ENCODE measurements around the gene ARHGAP40.

ARHGAP40 gene

DNA sequence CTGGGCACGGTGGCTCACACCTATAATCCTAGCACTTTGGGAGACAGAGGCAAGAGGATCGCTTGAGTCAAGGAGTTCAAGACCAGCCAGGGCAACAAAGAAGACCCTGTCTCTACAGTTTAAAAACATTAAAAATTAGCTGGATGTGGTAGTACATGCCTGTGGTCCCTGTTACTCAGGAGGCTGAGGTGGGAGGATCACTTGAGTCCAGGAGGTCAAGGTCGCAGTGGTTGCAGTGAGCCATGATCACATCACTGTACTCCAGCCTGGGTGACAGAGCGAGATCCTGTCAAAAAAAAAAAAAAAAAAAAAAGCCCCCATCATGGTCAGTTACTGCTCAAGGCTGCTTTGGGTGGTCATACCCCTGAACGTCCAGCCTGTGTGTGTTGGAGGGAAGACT is 55.8 kb downstream of the ARHGAP40 start:
- DNase-seq: no peak

DNA sequence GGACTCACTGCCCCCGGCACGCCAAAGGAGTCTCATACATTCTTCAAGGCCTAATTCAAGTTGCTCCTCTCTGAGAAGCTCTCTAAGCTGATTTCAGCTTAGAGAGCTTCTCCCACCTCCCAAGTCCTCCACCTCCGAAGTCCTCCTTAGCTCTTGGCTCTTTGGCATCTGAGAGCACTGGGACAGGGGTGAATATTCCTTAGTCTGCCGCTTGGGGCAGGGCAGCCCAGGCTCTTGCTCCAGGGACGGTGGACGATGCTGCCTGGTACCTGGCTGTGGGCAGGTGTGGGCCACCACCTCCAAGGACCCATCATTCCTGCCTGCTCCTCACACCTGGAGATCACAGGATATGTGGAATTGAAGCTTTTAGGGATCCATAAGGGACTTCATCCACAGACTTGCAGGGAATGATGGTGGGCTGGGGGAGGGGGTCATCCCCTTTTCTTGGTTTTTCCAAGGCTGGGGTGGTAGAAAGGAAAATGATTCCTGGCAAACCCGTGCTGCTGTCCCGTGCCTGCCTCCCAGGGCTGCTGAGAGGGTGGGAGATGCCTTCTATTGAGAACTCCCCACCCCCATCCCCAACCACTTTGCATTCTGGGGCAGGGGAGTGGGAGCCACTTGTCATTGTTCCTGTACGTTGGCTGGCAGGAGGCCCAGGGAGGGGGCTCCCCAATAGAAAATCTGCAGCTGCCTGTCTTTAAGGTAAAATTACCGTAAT is 57.4 kb downstream of the ARHGAP40 start:
- DNase-seq: no peak

DNA sequence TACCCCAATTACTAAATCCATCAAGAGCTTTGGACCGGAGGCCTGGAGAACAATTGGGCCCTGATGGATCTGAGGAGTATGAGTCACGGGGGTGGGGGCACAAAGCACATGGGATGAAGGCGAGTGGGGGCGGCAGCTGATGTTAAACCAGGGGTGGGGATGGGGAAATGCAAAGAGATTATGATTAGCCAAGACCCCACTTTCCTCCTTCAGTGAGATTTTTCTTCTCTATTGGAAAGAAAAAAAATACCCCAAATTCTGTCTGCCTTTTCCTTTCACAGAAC is 57.9 kb downstream of the ARHGAP40 start:
- no peak for DNase-seq

DNA sequence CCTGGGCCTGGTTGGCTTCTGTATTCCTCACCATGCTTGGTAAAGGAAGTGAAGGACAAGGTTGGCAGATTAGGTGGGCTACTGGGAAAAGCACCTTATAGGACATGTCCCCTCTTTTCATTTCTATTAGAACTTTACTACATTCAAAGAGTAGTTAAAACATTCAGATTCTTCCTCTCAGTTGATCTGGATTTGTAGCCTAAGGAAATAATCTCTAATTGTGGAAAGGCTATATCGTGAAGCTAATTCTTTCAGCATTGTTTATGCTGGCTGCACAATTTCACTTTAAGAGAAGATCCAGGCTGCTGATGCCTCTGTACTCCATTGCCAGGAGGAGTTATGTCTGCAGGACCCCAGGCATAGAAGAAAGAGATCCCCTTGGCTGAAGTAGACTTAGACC is 58.8 kb downstream of the ARHGAP40 start:
- no peak for DNase-seq

DNA sequence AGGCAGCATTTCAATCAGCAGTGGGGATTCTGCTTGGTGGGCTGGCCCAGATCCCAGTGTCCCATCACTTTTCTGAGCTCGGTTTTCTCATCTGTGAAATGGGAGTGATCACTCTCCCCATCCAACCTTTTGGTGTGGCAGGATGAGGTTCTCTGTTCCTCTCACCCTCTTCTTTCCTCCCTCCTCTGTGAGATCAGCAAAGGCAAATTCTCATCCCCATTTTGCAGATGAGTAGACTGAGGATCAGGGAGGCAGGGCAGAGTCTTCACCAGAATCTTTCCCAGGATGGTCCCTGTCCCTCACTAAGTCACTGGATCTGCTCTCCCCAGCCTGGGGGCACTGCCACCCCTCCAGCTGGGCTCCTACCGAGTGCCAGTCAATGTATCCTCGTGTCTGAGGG is 62.1 kb downstream of the ARHGAP40 start:
- DNase-seq: no peak

DNA sequence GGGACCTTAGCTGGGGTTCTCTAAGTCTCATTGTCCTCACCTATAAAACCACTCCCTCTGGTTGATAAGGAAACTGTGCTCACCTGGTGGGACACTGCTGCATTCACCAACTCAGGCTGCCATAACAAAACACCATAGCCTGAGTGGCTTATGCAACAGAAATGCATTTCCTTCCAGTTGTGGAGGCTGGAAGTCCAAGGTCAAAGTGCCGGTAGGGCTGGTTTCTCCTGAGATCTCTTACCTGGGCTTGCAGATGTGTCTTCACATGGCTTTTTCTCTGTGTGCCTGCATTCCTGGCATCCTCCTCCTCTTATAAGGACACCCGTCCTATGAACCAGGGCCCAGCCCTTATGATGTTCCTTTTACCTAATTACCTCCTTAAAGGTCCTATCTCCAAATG is 62.7 kb downstream of the ARHGAP40 start:
- DNase-seq: no peak

DNA sequence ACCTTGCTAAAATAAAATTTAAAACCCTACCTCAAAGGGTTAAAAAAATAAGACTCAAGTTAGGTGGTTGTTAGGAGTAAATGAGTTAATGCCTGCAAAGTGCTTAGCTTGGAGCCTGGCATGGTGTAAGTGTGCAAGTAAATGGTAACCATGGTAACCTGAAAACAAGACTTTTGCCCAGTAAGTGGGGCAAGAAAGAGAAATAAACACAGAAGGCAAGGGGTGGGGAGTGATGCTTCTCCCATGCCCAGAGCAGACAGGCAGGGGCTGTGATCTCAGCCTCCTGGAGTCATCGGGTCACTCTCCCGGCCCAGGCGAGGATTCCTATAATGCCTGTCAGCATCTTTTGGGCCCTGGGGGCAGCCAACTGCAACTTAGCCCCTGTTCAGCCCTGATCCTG is 63.5 kb downstream of the ARHGAP40 start:
- DNase-seq: no peak

DNA sequence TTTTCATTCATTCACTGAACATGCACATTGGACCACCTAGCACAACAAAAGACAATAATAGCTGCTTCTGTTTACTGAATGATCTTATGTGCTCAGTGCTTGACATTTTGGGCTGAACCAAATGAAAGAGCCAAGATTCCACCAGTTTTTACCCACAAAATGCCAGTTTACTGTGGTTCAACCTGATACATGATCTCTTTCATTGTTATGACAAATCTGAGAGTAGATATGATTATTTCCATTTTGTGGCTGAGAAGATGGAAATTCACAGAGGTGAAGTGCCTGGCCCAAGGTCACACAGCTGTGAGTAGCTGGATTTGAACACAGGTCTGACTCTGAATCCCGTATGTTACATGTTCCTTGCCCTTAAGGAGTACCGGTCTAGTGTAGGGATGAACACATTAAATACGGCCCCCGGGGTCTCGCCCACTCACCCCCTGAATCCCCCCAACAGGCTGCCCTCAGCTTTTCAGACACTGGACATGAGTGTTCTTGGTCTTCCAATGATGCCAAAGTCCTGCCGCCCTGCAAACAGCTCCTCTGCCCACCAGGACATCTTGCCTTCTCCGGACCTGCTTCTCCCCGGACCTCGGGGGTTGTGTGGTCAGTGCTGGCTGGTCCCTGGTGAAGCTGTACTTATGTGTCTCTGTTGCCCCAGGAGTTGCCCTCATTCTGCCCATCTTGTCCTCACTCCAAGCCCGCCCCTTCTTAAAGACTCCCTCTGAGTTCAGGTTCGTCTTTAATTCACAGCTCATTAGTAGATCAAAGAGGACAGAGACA is 64.1 kb downstream of the ARHGAP40 start:
- no peak for DNase-seq

DNA sequence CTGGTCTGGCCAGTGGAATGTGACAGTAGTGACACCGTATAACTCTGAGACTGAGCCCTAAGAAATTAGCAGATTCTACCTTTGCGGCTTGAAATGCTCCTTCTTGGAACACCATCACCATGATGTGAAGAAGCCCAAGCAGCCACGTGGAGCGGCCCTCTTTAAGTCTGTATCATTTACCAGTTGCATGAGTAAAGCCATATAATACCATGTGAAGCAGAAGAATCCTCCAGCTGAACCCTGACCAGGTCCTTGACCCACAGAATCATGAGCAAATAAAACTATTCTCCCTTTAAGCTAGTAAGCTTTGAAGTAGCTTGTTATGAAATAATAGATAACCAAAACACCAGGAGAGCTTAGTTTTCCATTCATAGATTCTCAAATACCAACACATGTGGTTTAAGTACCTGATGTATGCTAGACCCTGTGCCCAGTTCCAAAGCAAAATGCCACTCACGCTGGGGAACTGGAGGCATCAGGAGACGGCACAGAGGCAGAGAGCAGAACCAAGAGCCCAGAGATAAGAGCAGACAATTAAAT is 65.9 kb downstream of the ARHGAP40 start:
- DNase-seq: no peak

DNA sequence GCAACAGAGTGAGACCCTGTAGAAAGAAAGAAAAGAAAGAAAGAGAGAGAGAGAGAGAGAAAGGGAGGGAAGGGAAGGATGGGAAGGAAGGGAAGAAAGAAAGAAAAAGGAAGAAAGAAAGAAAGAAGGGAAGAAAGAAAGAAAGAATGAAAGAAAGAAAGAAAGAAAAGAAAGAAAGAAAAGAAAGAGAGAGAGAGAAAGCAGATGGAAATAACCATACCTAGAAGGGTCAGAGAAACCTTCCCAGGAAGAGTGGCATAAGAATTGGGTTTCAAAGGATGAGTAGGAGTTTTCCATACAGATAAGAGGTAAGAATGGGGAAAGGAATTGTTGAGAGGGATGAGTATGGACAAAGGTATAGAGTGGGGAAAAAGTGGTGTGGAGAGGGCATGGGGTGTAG is 68.1 kb downstream of the ARHGAP40 start:
- DNase-seq: no peak

DNA sequence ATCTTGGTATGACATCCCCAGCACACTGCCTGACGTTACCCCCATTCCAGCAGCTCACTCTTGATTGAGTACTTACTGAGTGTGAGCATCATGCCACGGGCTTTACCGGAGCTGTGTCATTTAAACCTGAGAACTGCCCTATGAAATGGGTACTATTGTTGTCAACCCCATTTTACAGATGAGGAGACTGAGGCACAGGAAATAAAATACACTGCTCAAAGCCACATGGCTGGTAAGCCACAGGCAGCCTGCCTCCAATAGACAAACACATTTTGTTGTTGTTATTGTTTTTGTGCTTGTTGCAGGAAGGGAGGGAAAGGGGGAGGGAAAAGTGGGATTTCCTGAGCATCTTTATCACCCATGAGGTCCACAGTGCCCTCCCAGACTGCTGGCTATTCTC is 69.2 kb downstream of the ARHGAP40 start:
- DNase-seq: no peak

DNA sequence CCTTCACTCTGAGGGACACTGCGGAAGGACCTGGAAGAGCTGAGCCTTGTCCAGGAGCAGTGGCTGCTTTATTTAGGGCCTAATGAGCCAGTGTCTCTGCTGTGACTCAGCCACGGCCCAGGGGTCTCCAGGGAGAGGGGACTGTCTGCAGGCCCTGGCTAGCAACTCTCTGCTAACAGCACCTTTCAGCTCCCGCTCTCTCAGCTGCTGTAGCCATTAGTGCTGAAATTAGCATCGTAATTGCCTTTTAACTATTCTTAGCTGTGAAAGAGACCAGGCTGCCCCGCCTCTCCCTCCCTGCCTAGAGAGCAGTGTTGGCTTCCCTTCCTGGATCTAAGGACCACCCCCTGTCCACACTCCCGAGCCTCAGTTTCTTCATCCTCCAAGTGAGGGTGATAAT is 69.6 kb downstream of the ARHGAP40 start:
- no peak for DNase-seq

DNA sequence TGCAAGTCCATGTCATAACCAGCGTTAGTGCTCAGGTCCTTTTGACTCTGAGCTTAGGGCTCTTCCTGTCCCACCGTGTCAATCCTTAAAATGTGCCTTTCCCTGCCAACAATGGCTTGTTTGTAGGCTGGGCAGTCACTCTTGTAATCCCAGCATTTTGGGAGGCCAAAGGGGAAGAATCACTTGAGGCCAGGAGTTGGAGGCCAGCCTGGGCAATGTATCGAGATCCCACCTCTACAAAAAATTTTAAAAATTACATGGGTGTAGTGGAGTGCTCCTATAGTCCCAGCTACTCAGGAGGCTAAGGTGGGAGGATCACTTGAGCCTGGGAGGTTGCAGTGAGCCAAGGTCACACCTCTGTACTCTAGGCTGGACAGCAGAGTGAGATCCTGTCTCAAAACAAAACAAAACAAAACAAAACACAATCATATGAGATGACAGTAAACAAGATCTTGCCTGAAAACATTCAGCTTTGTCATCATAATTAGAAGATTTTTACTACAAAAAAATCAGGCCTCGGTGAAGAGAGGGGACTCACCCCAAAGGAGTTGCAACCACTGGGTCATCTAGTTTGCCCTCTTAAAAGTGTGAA is 70.2 kb downstream of the ARHGAP40 start:
- DNase-seq: no peak

DNA sequence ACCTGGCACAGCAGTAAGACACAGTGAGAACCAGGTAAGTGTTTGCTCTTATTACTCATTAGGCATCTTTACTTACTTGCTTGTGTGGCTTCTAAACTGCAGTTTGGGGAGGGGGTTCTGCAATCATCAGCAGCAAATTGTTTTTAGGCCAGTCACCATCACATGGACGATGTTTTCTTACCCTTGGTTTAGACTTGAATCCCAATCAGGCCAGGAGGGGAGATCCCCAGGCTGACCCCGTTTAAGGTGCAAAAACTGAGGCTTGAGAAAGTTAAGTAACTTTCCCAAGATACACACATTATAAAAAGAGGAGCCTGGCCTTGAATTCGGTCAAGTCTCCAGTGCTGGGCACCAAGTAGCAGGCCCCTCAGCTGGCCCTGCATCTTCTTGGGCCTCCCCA is 70.9 kb downstream of the ARHGAP40 start:
- no peak for DNase-seq

DNA sequence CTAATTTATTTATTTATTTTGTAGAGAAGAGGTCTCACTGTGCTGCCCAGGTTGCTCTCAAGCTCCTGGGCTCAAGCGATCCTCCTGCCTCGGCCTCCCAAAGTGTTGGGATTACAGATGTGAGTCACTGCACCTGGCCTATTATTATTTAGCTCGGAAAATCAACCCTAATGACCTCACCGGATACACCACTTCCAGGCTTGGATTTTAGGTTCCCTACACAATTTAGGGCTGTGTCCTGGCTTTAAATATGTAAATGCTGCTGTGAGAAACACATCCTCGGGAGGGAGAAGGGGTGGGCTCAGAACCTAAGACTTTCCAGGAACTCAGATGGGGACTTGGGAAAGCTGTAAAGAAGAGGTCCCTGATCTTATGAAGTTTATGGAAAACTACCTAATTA is 71.7 kb downstream of the ARHGAP40 start:
- no peak for DNase-seq

DNA sequence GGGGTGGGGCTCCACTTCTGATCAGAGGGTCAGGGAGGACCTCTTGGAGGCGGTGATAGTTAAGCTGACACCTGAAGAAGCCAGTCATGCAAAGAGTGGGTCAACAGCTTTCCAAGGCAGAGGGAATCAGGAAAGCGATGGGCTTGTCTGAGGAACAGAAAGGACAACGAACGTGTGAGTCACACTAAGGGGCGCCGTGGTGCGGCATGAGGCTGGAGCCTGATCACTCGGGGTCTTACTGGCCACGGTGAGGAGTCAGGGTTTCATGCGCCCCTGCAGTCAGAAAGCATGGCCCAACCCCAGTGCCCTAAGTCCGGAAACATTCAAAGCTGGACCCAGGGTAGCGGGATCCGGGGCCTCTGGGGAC is 72.1 kb downstream of the ARHGAP40 start:
- DNase-seq: peak; percentile 39

DNA sequence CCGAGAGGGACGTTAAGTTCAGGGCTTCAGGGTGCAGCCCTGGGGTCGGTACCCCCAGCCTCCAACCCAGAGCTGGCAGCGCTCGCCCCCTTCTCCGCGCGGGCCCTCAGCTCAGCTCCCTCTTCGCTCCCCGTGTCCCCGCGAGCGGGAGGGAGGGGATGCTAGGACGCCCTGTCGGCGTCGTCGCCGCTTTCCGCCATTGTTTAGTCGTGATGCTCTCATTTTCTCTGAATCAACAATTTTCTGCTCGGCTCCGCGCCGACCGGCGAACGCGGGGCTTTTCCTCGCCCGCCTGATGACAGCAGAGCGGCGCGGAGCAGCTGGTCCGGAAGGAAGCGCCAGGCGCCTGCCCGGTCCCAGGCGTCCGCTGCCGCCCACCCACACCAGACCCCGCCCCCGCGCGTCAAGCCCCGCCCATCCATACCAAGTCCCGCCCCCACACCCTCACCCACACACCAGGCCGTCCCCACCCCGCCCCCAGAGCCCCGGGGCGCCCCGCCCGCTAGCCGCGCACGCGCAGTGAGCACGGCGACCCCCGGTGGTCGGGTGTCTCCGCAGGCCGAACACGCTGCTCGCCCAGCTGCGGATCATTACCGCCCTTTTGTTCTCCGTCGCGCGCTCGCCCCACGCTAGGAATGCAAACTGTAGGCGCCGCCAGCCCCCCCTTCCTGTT is 72.6 kb downstream of the ARHGAP40 start:
- DNase-seq: peak; percentile 86

DNA sequence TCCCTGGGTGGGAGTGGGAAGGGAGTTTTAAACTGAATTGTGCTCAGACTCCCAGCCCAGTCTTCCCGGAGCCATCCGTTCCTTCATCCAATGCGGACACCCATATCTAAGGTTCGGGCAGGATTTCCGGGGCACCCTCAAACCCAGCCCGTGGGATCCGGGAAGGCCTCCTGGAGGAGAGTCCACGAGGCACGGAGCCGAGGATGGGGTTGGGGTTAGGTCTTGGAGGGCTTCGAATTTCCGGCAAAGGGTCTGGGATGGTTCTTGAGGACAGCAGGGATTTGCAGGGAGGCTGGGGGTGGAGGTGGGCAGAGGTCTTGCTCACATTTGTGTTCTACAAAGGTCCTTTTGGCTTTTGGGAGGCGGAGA is 73.1 kb downstream of the ARHGAP40 start:
- no peak for DNase-seq

DNA sequence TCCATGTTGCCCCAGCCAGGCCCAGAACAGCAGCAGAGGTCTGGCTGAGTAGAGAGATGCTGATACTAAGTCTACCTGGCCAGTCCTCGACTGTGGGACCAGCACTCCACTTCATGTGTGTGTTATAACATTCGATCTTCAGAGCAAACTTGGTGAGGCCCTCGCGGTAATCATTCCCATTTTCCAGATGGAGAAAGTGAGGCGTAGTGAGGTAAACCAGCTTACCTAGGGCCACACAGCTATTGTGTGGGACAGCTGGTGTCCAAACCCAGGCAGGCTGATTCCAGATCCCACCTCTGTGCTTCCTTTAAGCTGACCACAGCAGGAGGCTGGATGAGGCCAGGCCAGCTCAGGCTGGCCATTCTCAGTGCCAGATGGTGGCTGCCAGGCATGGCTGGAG is 75.0 kb downstream of the ARHGAP40 start:
- DNase-seq: no peak

DNA sequence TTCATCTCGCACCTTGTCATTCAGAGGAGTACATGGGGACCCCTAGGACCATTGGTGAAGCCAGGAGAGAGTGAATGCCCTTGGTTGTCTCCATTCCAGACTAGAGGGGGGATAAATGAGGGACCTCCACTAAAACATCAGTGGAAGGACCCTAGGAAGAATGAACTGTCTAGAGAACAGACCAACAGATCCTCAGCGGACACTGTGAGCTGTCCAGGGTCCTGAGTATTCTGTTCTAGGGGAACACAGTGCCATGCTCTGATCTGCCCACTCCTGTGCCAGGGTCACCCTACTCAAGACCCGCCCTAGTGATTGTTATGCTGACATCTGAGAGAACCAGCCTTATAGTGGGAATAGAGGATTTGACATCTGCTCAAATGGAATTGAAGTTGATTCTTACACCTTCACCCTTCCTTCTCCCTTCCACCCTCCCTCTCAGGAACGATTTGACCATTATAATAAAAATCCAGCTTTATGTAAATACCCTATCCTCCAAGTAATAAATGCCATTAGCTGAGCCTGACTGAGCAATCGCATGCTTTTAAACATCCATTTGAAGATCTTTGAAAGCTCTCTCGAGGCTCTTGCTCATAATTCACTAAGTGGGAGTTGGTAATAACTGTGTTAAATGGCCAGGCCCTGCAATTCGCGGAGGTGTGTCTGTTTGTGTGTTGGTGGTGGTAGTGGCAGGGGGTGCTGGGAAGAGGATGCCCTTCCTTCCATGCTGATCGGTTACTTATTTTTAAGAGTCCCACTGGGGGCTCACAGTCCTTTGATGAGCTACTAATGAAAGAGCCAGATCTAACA is 79.1 kb downstream of the ARHGAP40 start:
- DNase-seq: peak; percentile 51

DNA sequence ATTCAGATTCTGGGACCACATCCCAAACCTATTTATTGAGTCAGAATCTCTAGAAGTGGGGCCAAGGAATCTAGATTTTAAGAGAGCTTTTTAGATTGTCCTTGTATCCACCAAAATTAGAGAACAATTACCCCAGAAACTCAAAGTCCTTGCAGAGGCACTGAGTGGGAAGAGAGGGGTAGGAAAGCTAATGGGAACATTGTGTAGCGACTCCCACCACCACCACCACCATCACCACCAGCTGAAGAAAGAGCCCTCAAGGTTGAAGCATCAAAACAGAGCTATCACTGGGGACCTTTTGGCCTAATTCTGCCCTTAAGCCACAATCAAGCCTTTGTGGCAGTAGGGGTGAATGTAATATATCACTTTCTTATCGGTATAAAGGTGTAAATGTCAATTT is 83.7 kb downstream of the ARHGAP40 start:
- no peak for DNase-seq

DNA sequence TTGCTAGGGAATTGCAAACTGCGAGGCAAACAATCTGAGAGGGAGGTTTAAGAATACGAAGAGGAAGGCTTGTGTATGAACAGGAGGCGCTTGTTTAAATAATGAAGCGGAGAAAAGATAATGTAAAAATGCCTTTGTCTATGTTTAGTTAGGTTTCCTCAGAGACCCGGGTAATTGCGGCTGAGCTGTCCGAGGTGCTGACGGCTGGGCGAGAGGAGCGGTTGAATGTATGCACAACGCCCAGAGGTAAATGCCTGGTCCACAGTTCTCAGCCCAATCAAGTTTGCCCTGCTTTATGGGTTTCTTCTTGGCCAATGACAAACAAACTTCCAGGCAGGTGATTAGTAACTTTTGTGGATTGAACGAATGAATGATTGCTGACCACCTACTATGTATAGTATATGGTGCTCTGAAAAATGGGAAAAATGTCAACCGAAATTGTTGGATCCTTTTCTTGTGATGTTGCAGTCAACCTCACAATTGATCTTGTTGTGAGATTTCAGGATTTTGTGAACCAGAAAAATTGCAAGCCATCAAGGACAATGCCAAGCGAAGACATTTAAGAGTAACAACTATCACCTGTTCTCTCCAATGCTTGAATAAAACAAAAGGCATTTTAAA is 84.4 kb downstream of the ARHGAP40 start:
- DNase-seq: peak; percentile 70
